A549 (cell line): ENCODE results near the gene OR5A1.

ENCODE experiments used
- CTCF ChIP-seq: fragments of >200 bp; sonication (Bioruptor Twin); formaldehyde crosslinking; IDR thresholded peaks from 3 replicates; pipeline ENCODE4 v1.5.1; 2016
- POLR2A ChIP-seq: IDR thresholded peaks from 2 replicates; pipeline ENCODE4 v1.6.1; 2012; ENCODE audit warnings: mild to moderate bottlenecking, low read length
- POLR2AphosphoS2 ChIP-seq: conservative IDR thresholded peaks from 2 replicates; pipeline ENCODE4 v1.6.1; 2012; ENCODE audit warnings: low read length, improper control_type of control experiment, inconsistent platforms

GRCh38 chr11:59394186-59394585, 42.1 kb upstream of the OR5A1 start:
- no peak for TF ChIP-seq POLR2AphosphoS2
- no peak for TF ChIP-seq CTCF
- no peak for TF ChIP-seq POLR2A
